ENCODE data around the gene FADS3. TPM values are rescaled to one million over a fixed set of nuclear protein-coding genes. Genes with fewer than 3 reads are reported as not detected.
A peak's percentile ranks its signal among the peaks of the same experiment; 100 is the strongest.

FADS3 gene
- total and polyA plus RNA-seq, 7 experiments from 2014 or later = 0.31 to 8.6 (median 2.1) TPM

DNA sequence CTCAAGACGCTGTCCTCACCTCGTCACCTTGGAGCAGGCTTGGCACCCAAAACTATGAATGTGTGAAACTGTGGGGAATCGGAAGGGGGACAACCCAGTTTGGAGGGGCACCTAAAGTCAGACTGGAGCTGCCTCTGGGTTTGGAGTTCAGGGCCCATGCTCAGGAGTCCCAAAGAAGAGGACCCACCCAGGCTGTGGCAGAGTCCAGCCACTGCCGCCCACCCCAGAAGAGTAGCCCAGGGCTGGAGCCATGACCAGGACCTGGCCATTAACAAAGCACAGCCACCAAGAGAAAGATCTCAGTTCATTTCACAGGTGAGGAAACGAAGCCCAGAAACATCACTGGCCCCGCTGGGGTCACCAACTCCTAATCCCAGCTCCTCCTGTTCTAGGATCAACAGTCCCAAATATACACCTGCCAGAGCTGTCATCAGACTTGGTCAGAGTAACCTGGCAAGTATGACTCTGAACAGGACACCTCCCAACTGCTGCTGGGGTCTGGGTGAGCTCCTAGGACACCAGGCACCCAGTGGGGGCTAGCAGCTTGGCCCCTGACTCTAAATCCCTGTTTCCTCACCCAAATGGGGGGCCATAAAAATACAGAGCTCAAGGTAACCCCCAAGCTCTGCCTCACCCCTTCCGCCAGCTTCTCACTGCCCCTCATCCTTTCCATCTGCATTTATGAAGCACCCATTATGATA, 23.3 kb upstream of the FADS3 start:
- DNase-seq (no peak), ATAC-seq (no peak)
- Mint-ChIP-seq H3K9me3 (no peaks in the 10 kb centered on the region), H3K4me3 (peak overlapping the region in 1 of 10 donors; percentile 58), H3K27me3 (peaks cover 53 to 64% (median 55%) of the 10 kb centered on the region in 5 donors), H3K27ac (no peak overlapping the region), H3K4me1 (peaks cover 6 to 14% (median 11%) of the 10 kb centered on the region in 7 donors), H3K36me3 (peaks cover 0 to 3% (median 0%) of the 10 kb centered on the region in 5 donors)
- Histone ChIP-seq H3K4me1 (ENCODE audit: control insufficient read depth in 2 of 2, insufficient read depth in 2 of 2, low read length in 2 of 2) (no peaks in the 10 kb centered on the region), H3K4me3 (ENCODE audit: low read length) (no peak overlapping the region), H3K27me3 (ENCODE audit: control insufficient read depth in 2 of 2, insufficient read depth in 2 of 2, low read length in 2 of 2) (peaks cover 0 to 7% of the 10 kb centered on the region in 2 donors), H3K36me3 (ENCODE audit: control insufficient read depth in 2 of 3, insufficient read depth in 3 of 3, low read length in 3 of 3) (no peaks in the 10 kb centered on the region), H3K27ac (ENCODE audit: low read depth, low read length) (no peak overlapping the region), H3K9me3 (ENCODE audit: control insufficient read depth in 2 of 3, low read length in 3 of 3) (no peaks in the 10 kb centered on the region)
- ChIA-PET POLR2A (no interaction called here), CTCF (no interaction called here)
- intact Hi-C loops (cut with micrococcal nuclease) = no loop called here

DNA sequence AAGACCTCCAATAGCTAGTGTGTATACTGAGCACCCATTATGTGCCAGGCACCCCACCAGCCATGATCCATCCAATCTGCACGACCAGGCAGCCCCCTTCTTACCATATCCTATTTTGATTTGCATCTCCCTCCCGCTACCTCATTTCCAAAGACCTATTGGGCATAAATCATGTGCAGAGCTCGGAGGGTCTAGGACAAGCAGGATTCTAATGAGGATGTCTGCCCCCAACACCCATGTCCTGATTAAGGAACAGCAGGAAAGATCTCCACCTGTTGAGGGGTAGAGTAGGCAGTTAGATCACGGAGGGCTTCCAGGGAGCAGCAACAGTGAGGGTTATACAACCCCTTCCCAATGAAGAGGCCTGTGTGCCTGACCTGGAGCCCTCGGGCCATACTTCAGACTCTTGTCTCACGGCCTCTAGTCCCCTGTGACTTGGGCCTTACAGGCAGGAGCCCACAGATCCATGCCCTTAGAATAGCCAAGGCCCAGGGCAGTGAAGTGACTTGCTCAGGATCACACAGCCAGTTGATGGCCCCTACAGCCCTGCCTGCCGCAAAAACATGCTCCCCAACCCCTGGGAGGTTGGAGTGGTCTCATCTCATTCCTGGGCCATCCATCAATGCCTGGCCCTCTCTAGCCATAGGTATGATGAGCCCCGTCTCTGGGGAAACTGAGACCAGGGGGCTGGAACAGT, 22.5 kb upstream of the FADS3 start:
- Mint-ChIP-seq H3K27ac (no peak overlapping the region), H3K4me1 (peaks cover 6 to 14% (median 11%) of the 10 kb centered on the region in 7 donors), H3K9me3 (no peaks in the 10 kb centered on the region), H3K36me3 (peaks cover 0 to 3% (median 0%) of the 10 kb centered on the region in 5 donors), H3K4me3 (no peak overlapping the region), H3K27me3 (peaks cover 46 to 58% (median 48%) of the 10 kb centered on the region in 5 donors)
- POLR2A ChIA-PET = no interaction called here
- DNase-seq (no peak), ATAC-seq (no peak)
- Histone ChIP-seq H3K4me1 (ENCODE audit: control insufficient read depth in 2 of 2, insufficient read depth in 2 of 2, low read length in 2 of 2) (no peaks in the 10 kb centered on the region), H3K27me3 (ENCODE audit: control insufficient read depth in 2 of 2, insufficient read depth in 2 of 2, low read length in 2 of 2) (peaks cover 0 to 7% of the 10 kb centered on the region in 2 donors), H3K36me3 (ENCODE audit: control insufficient read depth in 2 of 3, insufficient read depth in 3 of 3, low read length in 3 of 3) (no peaks in the 10 kb centered on the region), H3K9me3 (ENCODE audit: control insufficient read depth in 2 of 3, low read length in 3 of 3) (no peaks in the 10 kb centered on the region), H3K27ac (ENCODE audit: low read depth, low read length) (no peak overlapping the region), H3K4me3 (ENCODE audit: low read length) (no peak overlapping the region)
- intact Hi-C loops (cut with micrococcal nuclease) = no loop called here
- CTCF ChIA-PET = no interaction called here

- peaks cover 39 to 51% (median 41%) of the 10 kb centered on the region in 5 donors for H3K27me3 Mint-ChIP-seq
- H3K27ac ChIP-seq (ENCODE audit: low read depth, low read length) = no peak overlapping the region
- H3K4me1 ChIP-seq (ENCODE audit: control insufficient read depth in 2 of 2, insufficient read depth in 2 of 2, low read length in 2 of 2) = no peaks in the 10 kb centered on the region
- peak overlapping the region in 1 of 9 donors; percentile 10 for H3K27ac Mint-ChIP-seq
- H3K4me1 Mint-ChIP-seq = peaks cover 4 to 14% (median 7%) of the 10 kb centered on the region in 7 donors
- peaks cover 0 to 1% (median 0%) of the 10 kb centered on the region in 5 donors for H3K36me3 Mint-ChIP-seq
- ChIA-PET CTCF (no interaction called here), POLR2A (no interaction called here)
- H3K27me3 ChIP-seq (ENCODE audit: control insufficient read depth in 2 of 2, insufficient read depth in 2 of 2, low read length in 2 of 2) = peaks cover 0 to 5% of the 10 kb centered on the region in 2 donors
- intact Hi-C loops (cut with micrococcal nuclease) = no loop called here
- H3K9me3 ChIP-seq (ENCODE audit: control insufficient read depth in 2 of 3, low read length in 3 of 3) = no peaks in the 10 kb centered on the region
- no peak overlapping the region for H3K4me3 Mint-ChIP-seq
- ATAC-seq = no peak
- no peaks in the 10 kb centered on the region for H3K36me3 ChIP-seq (ENCODE audit: control insufficient read depth in 2 of 3, insufficient read depth in 3 of 3, low read length in 3 of 3)
- no peak overlapping the region for H3K4me3 ChIP-seq (ENCODE audit: low read length)
- H3K9me3 Mint-ChIP-seq = no peaks in the 10 kb centered on the region
- DNase-seq = no peak
These were observed 21.8 kb upstream of the FADS3 start for GRCh38 chr11:61912991-61913698.

DNA sequence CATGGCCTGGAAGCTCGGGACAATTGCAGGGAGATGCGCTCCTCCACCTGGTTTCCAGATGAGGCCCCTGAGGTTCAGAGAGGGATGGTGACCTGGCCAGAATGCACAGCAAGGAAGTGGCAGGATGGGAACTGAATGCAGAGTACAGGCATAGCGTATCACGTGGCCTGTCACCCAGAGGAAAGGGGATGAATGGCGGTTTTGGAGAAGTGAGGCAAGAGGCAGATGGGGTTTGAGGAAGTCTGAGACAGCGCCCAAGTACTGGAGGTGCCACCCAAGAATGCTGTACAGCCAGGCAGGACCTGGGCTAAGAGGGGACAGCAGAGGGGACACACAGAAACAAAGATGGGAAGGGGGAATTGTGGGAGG, 21.2 kb upstream of the FADS3 start:
- Mint-ChIP-seq H3K27me3 (peaks cover 33 to 46% (median 34%) of the 10 kb centered on the region in 5 donors), H3K27ac (no peak overlapping the region), H3K4me3 (no peak overlapping the region), H3K9me3 (no peaks in the 10 kb centered on the region), H3K36me3 (no peaks in the 10 kb centered on the region), H3K4me1 (peaks cover 0 to 7% (median 1%) of the 10 kb centered on the region in 7 donors)
- Histone ChIP-seq H3K9me3 (ENCODE audit: control insufficient read depth in 2 of 3, low read length in 3 of 3) (no peaks in the 10 kb centered on the region), H3K4me1 (ENCODE audit: control insufficient read depth in 2 of 2, insufficient read depth in 2 of 2, low read length in 2 of 2) (no peaks in the 10 kb centered on the region), H3K27me3 (ENCODE audit: control insufficient read depth in 2 of 2, insufficient read depth in 2 of 2, low read length in 2 of 2) (no peaks in the 10 kb centered on the region), H3K36me3 (ENCODE audit: control insufficient read depth in 2 of 3, insufficient read depth in 3 of 3, low read length in 3 of 3) (no peaks in the 10 kb centered on the region), H3K27ac (ENCODE audit: low read depth, low read length) (no peak overlapping the region), H3K4me3 (ENCODE audit: low read length) (no peak overlapping the region)
- DNase-seq = no peak
- CTCF ChIA-PET = no interaction called here
- POLR2A ChIA-PET = no interaction called here
- intact Hi-C loops (cut with micrococcal nuclease) = no loop called here
- ATAC-seq = peak; percentile 78

- POLR2A ChIA-PET = no interaction called here
- H3K4me3 Mint-ChIP-seq = peak overlapping the region in 1 of 10 donors; percentile 25
- H3K9me3 Mint-ChIP-seq = no peaks in the 10 kb centered on the region
- no peak overlapping the region for H3K27ac Mint-ChIP-seq
- H3K4me3 ChIP-seq (ENCODE audit: low read length) = no peak overlapping the region
- no peaks in the 10 kb centered on the region for H3K36me3 Mint-ChIP-seq
- DNase-seq (no peak), ATAC-seq (no peak)
- H3K27me3 Mint-ChIP-seq = peaks cover 32 to 46% (median 33%) of the 10 kb centered on the region in 5 donors
- no peaks in the 10 kb centered on the region for H3K36me3 ChIP-seq (ENCODE audit: control insufficient read depth in 2 of 3, insufficient read depth in 3 of 3, low read length in 3 of 3)
- no peaks in the 10 kb centered on the region for H3K9me3 ChIP-seq (ENCODE audit: control insufficient read depth in 2 of 3, low read length in 3 of 3)
- H3K27ac ChIP-seq (ENCODE audit: low read depth, low read length) = no peak overlapping the region
- no peaks in the 10 kb centered on the region for H3K4me1 ChIP-seq (ENCODE audit: control insufficient read depth in 2 of 2, insufficient read depth in 2 of 2, low read length in 2 of 2)
- intact Hi-C loops (cut with micrococcal nuclease) = no loop called here
- no peaks in the 10 kb centered on the region for H3K27me3 ChIP-seq (ENCODE audit: control insufficient read depth in 2 of 2, insufficient read depth in 2 of 2, low read length in 2 of 2)
- H3K4me1 Mint-ChIP-seq = peaks cover 0 to 7% (median 0%) of the 10 kb centered on the region in 7 donors
- CTCF ChIA-PET = no interaction called here
These were observed 20.6 kb upstream of the FADS3 start for GRCh38 chr11:61911701-61912529.

DNA sequence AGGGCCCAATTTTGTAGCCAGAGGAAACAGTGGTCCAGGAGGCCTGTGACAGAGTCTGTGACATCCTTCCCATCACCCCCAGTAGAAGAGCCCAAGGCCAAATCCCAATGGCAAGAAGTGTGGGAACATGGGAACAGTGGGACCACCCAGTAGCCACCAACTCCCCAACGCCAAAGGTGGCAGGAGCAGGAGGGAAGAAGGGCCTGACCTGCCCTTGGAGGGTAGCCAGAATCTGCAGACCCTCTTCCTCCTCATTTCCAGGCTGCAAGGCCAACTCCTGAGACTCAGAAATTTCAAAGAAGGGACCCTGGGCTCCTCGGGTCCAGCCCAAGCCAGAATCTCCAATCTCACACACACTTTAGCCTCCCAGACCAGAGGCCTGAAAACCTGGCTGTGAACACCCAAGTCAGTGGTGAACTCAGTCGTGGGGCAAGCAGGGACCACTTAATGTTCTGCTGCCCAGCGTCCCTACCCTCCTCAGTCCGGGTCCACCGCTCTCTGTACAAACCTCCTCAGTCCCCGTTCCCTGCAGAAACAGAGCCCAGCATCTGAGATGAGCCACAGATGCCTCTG, 19.9 kb upstream of the FADS3 start:
- H3K36me3 ChIP-seq (ENCODE audit: control insufficient read depth in 2 of 3, insufficient read depth in 3 of 3, low read length in 3 of 3) = no peaks in the 10 kb centered on the region
- Mint-ChIP-seq H3K4me3 (no peak overlapping the region), H3K9me3 (no peaks in the 10 kb centered on the region), H3K27ac (no peak overlapping the region), H3K4me1 (peaks cover 0 to 4% (median 0%) of the 10 kb centered on the region in 7 donors), H3K27me3 (peaks cover 25 to 41% (median 28%) of the 10 kb centered on the region in 5 donors), H3K36me3 (no peaks in the 10 kb centered on the region)
- DNase-seq = no peak
- H3K4me3 ChIP-seq (ENCODE audit: low read length) = no peak overlapping the region
- H3K27me3 ChIP-seq (ENCODE audit: control insufficient read depth in 2 of 2, insufficient read depth in 2 of 2, low read length in 2 of 2) = no peaks in the 10 kb centered on the region
- no peak overlapping the region for H3K27ac ChIP-seq (ENCODE audit: low read depth, low read length)
- ChIA-PET POLR2A (no interaction called here), CTCF (no interaction called here)
- no peak for ATAC-seq
- no peaks in the 10 kb centered on the region for H3K9me3 ChIP-seq (ENCODE audit: control insufficient read depth in 2 of 3, low read length in 3 of 3)
- intact Hi-C loops (cut with micrococcal nuclease) = no loop called here
- H3K4me1 ChIP-seq (ENCODE audit: control insufficient read depth in 2 of 2, insufficient read depth in 2 of 2, low read length in 2 of 2) = no peaks in the 10 kb centered on the region

Measured in naive thymus-derived CD4-positive, alpha-beta T cell (primary cell).